Stimulated activated CD8-positive, alpha-beta memory T cell treated with anti-CD3 and anti-CD28 coated beads, Interleukin-7, amount 100 ng/mL, for 48 hours (primary cell): ENCODE measurements around the gene BTAF1.
"Not testable (repeated sequence)": the region's sequence is repeated elsewhere in the genome, so short reads cannot be mapped to it uniquely, and the experiment has no call there.

Experiments used
- DNase-seq, 2 donors: peaks; one replicate each; pipeline ENCODE4 v3.0.0-alpha.2; 2020; ENCODE audit warnings: low read depth in 1 of 2; ENCODE audit errors: extremely low read depth in 1 of 2

Gene BTAF1

DNA sequence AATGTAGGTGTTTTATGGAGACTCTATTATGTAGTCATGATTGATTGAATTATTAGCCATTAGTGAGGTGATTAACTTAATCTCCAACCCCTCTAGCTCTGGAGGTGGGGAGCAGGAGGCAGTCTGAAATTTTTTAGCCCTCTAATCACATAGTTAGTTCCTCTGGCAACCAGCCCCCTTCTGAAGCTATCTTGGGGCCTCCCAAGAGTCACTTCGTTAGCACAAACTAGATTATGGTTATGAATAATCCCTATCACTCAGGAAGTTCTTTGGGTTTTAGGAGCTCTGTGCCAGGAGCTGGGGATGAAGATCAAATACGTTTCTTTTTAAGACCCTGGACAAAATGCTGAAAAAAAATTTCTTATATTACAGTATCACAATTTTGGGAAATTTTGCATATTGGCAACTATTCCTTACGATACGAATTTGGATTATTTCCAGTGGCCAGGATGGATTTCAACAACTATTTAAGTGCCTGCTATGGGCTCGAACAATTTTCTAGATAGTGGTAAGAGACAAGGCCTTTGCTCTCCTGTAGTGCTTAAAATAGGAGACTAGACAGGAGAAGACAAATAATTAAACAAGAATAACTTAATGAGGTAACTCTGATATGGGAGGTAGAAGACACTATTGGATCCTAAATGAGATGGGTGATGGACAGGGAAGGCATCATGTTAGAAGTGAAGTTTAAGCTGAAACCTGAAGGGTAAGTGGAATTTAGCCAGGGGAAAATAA is 52.9 kb downstream of the BTAF1 start:
- no peak for DNase-seq

DNA sequence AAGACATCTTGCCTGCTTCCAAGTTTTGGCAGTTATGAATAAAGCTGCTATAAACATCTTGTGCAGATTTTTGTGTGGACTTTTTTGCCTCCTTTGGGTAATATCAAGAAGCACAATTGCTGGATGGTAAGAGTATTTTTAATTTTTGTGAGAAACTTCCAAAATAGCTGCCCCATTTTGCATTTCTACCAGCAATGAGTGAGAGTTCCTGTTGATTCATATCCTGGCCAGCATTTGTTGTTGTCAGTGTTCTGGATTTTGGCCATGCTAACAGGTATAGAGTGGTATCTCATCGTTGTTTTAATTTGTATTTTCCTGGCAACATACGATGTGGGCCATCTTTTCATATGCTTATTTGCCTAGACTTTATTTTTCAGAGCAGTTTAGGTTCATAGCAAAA is 53.9 kb downstream of the BTAF1 start:
- no peak for DNase-seq

DNA sequence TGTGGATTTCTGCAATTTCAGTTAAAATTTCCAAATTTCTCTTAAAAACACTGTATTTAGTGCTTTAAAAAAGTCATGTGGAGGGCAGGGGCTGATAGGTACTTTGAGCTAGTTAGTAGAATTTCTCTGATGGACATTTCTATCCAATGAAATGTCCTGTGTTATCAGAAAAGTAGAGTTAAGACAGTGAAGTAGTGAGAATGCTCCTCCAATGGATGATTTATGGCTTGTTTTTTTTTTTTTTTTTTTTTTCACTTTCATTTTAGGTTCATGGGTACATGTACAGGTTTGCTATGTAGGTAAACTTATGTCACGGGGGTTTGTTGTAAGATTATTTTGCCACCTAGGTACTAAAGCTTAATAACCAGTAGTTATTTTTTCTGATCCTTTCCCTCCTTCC is 55.0 kb downstream of the BTAF1 start:
- DNase-seq, result no peak

DNA sequence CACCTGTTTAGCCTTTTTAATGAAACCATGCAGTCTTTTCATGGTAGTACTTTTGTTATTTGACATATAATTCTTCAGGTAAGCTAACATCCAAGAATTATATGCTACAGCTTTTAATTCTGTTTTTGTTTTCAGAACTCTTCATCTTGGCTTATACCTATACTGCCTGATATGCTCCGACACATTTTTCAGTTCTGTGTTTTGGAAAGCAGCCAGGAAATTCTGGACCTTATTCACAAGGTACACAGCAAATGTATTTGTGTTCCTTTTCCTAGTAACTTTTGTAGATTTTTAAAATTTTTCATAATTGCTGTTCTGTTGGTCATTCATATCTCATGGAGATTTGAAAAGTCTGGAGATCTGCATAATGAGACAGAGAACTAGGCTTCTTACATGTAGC is 56.7 kb downstream of the BTAF1 start:
- no peak for DNase-seq

DNA sequence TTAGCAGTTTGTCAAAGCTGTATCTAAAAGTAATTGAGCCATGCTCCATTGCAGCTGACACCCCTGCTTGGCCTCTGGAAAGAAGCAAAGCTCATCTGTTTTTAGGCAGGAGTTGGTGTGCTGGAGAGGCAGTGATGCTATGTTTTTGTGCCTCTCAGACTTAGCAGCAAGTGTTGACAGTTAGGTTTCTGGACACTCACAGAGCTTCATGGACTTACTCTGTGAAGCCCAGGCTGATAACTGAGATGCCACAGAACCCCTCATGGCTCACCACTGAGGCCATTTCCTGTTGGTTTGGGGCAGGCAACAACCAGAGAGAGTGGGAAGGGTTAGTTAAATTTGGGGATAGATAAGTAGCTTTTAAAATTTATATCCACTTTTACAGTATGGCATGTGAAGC is 59.8 kb downstream of the BTAF1 start:
- no peak for DNase-seq

DNA sequence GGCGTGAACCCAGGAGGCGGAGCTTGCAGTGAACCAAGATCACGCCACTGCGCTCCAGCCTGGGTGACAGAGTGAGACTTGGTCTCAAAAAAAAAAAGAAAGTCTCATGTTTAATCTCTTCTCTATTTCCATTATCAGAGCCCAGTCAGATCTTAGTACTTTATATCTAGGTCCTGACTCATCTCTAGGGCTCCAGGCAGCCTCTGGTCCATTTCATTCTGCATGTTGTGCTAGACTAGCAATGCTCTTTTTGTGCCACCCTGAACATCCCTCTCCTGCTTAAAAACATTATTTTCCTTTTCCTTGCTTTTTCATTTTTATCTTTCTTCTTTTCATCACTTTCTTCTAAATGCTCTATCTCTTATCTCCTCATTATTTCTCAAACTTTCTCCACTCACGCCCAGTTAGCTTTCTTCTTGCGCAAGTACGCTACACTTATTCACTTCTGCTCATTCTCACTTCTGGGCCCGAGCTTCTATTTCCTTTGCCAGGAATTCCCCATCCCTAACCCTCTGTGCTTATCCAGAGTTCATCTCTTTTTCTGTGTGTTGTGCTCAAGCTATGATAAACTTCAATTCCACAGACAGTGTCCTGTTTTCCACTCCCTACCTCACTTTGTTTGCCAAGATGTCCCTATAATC is 63.9 kb downstream of the BTAF1 start:
- no peak for DNase-seq

DNA sequence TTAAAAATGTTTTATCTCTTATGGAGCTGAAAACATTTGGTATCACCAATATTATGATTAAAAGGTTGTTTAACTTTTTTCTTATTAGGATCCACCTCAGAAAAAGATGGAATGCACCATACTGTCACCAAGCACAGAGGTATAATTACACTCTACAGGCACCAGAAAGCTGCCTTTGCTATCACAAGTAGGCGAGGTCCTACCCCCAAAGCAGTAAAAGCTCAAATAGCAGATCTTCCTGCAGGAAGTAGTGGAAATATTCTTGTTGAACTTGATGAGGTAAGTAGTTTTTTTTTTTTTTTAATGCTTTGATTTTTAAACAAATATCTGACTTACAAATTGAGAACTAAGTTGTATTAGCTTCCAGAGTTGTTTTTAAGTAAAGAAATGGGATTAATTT is 68.5 kb downstream of the BTAF1 start:
- no peak for DNase-seq

DNA sequence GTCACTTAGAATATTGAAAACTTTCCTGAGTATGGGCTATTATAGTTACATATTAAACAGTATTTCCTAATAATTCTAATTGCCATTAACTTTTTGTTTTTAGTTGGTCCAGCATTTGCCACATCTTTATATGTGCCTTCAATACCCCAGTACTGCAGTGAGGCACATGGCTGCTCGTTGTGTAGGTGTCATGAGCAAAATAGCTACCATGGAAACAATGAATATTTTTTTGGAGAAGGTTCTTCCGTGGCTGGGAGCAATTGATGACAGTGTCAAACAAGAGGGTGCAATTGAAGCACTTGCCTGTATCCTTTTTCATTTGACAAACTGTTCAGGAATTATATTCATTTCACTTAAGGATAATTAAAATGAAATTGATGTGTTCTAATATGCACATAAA is 72.7 kb downstream of the BTAF1 start:
- no peak for DNase-seq

DNA sequence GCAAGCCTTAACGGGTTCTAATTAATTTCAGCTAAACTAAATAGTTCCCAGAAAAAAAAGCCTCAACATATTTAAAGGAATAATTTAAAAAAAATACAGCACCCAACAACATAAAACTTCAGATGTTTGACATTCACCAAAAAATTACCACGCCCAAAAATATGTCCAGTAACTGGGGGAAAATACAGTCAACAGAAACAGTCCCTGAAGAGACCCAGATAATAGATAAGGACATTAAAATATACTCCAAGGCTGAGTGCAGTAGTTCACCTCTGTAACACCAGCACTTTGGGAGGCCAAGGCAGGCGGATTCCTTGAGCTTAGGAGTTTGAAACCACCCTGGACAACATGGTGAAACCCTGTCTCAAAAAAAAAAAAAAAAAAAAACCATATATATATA is 78.0 kb downstream of the BTAF1 start:
- no peak for DNase-seq

DNA sequence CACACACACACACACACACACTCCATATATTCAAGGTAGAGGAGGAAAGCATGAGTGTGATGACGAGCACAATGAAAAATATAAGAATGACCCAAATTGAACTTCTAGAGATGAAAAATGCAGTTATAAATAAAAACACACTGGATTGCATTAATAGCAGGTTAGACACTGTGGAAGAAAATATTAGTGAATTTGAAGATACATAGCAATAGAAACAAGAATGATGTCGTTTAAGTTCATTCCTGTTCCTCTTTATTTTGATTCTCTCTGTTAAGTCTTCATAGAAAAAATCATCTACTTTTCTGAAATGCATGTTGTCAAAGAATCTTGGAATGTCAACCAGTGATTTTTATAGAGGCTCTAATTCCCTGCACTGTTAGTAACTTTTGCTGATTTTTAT is 78.4 kb downstream of the BTAF1 start:
- DNase-seq, result no peak

DNA sequence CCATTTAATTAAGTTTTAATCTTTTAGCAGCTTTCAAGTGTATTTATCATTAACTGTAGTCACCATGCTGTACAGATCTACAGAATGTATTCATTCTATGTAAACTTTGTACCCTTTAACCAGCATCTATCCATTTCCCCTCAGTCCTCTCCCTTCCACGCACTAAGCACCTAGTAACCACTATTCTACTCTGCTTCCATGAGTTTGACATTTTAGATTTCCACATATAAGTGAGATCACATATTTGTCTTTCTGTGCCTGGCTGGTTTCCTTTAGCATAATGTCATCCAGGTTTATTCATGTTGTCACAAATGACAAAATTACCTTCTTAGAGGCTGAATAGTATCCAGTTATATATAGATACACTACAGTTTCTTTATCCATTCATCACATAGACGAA is 79.7 kb downstream of the BTAF1 start:
- DNase-seq, result no peak

DNA sequence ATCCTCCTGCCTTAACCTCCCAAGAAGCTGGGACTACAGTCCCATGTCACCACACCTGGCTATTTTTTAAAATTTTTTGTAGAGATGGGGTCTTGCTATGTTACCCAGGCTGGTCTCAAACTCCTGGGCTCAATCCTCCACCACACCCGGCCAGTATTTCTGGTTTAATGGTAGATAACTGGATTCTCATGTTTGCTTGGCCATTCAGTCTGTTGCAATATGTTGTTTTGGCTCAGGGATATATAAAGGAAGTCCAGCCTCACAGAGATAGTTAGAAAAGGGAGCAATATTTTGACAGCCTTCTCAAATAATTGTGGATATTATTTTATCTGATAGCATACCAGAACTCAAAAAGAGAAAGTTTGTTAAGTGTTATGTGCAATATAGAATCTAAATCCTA is 82.4 kb downstream of the BTAF1 start:
- DNase-seq, result no peak

DNA sequence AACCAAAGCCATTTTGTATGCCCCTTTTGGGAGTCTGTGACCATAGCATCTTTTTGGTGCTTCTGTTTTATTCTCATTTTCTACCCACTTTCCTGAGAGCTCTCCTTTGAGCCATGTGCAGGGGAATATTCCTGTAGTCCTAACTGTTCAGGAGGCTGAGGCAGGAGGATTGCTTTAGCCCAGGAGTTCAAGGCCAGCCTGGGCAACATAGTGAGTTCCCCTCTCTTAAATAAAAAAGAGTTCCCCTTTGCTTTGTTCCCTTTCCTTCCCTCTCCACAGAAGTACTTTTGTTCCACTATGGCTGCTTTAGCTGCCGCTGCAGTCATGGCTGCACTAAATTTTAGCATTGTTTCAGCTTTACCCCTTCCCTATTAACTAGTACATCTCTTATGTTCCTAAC is 85.9 kb downstream of the BTAF1 start:
- no peak for DNase-seq

DNA sequence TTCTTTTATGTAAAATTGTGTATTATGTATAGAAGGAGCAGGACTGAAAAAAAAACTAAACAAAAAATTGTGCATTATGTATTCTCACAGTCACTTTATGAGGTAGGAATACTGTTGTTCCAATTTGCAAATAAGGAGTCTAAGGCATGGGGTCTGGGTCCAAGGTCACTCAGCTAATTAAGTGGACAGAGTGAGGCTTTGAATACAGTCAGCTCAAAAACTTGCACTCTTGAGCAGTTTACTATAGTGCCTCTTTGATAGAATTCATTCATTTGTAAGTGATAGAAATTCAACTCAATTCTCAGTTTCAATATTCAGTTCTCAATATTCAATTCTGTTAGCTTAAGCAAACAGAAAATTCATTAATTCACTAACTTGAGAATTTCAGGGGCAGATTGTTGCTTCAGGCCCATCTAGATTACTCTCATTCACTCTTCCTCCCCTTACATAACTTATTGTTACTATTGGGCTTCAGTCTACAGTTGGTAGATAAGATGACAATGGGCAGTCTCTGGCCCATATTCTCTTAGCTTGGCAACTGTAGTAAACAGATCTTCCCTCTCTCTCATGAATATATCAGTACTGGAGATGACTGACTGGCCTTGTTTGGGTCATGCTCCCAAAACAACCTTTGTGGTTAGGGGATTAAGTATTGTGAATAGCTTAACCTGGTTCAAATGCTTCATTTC is 86.6 kb downstream of the BTAF1 start:
- no peak for DNase-seq

DNA sequence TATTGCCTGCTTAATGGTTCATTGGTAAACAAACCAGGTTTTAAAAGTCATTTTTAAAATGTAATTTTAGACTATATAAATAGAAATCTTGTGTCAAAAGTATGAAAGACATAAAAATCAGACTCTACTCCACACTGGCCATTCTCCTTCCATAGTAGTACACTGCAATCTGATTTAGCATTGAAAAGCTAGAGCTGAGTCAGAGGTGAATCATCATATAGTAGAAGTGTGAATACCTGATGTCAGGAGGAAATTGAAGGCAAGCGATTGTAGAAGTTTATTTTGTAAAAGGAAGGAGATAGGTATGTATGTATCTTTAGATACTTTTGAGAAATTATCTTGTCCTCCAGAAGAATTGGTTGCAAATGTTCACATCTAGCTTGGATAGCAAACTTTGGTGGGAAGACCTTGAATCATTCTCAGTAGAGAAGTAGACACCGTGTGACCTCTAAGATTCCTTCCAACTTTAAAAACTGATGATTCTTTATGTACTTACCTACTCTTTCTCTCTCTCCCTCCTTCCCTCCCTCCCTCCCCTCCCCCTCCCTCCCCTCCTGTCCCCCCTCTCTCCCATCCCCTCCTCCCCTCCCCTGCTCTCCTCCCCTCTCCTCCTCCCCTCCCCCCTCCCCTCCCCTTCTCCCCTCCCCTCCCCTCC is 88.1 kb downstream of the BTAF1 start:
- DNase-seq, result no peak

DNA sequence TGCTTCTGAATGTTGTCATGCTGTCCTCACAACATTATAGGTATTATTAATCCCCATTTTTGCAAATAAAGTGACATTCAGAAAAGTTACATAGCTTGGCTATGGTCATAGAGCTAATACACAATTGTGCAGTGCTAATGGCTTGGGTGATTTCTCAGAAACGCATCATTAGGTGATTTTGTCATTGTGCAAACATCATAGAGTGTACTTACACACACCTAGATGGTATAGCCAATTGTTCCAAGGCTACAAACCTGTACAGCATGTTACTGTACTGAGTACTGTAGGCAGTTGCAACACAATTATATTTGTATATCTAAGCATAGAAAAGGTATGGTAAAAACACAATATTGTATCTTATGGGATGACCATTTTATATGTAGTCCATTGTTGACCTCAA is 91.0 kb downstream of the BTAF1 start:
- no peak for DNase-seq

DNA sequence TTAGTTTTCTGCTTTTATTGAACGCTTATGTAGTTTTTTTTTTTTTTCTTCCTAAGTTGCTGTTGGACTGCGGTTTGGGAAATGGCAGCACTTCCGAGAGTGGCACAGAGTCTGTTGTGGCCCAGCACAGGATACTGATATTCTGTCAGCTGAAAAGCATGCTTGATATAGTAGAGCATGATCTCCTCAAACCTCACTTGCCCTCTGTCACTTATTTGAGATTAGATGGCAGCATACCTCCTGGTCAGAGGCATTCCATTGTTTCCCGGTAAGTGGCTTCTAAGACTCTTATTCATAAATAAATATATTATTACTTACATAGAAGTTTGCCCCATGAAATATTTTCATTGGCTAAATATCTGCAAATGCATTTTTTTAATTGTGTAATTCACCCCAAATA is 101.1 kb downstream of the BTAF1 start:
- DNase-seq, result no peak

DNA sequence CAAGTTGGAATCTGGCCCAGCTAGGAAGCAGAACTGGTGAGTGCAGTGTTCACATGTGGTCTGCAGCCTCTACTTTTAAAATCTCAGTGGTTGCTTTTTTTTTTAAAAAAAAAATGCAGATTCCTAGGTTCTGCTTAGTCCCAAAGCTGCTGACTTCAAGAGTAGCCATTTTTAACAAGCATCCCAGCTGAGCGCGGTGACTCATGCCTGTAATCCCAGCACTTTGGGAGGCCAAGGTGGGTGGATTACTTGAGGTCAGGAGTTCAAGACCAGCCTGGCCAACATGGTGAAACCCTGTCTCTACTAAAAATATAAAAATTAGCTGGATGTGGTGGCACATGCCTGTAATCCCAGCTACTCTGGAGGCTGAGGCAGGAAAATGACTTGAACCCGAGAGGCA is 101.8 kb downstream of the BTAF1 start:
- DNase-seq, result not testable (repeated sequence)

DNA sequence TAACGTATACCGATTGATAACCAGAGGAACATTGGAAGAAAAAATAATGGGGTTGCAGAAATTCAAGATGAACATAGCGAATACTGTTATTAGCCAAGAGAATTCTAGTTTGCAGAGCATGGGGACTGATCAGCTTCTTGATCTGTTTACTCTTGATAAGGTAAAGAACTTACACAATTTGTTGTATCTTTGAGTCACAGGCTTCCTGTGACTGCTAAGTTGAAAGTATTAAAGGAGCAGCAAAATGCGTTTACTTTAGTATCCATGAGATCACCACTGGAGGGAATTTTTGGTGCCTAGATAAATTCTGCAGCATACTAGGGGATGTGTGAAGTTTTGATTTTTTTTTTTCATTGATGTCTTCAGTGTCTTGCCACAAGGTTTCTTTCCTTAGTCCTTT is 103.6 kb downstream of the BTAF1 start:
- DNase-seq, result no peak

DNA sequence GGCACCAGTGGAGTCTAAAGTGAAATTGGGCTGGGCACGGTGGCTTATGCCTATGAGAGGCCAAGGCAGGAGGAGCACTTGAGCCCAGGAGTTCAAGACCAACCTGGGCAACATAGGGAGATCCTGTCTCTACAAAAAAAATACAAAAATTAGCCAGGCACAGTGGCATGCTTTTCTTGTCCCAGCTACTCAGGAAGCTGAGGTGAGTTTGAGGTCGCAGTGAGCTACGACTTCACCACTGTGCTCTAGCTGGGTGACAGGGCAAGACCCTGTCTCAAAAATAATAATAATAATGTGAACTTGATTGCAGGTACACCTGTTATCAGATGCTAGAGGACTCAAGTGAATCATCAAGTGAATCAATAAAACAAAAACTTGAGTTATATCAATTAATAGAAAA is 108.0 kb downstream of the BTAF1 start:
- no peak for DNase-seq

DNA sequence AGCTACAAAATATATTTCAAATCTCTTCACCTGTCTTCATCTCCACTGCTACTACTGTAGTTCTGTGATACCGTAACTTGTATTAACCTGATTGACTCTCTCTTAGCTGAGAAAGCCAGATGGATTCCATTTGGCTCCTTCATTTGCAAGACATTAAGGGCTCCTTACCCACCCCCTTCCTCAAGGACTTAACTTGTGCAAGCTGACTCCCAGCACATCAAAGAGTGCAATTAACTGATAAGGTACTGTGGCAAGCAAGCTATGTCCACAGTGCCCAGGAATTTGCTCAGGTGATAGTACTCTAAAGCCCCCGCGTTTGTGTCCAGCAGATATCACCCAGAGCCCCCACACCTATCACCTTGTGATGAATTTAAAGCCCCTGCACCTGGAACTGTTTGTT is 109.5 kb downstream of the BTAF1 start:
- DNase-seq, result not testable (repeated sequence)

DNA sequence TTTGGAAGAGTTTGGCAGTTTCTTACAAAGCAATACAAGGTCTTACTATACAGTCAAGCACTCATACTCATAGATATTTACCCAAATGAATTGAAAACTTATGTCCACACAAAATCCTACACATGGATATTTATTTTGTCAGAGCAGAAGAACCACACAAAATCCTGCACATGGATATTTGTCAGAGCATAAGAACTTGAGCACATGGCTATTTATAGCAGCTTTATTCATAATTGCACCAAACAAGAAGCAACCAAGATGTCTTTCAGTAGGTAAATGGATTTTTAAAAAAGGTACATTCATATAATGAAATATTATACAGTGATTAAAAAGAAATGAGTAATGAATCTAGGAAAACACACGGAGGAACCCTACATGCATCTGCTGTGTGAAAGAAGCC is 115.4 kb downstream of the BTAF1 start:
- no peak for DNase-seq
